Fibroblast of villous mesenchyme (primary cell): Measurements from ENCODE around the gene HOXA4. TPM values are rescaled to one million over a fixed set of nuclear protein-coding genes. Genes with fewer than 3 reads are reported as not detected.

Experiments used
- DNase-seq: peaks from one replicate; pipeline ENCODE4 v3.0.0-alpha.2; 2010; ENCODE audit warnings: low read depth
- H3K4me3 ChIP-seq: 2 replicates; pipeline ENCODE4 v1.5.1; 2011; ENCODE audit warnings: low read depth, mild to moderate bottlenecking, low read length
- small RNA-seq: library from RNA; depleted of rRNA; stranded (forward); fragments of <200 nt; gene quantifications from one replicate; pipeline ENCODE3, GENCODE V24; 2012
- total RNA-seq: library from RNA; depleted of rRNA; stranded (reverse); fragments of >200 nt; gene quantifications from 2 replicates; pipeline ENCODE4 v1.2.3, GENCODE V29; 2012
- TF ChIP-seq, protein P1 (sequence below): IDR thresholded peaks from 2 replicates; pipeline ENCODE4 v1.5.1; 2012; ENCODE audit warnings: low read depth, mild to moderate bottlenecking, low read length; ENCODE audit not compliant: insufficient read depth

HOXA4 gene
- total RNA-seq, 1 donor = 1.3 TPM

DNA sequence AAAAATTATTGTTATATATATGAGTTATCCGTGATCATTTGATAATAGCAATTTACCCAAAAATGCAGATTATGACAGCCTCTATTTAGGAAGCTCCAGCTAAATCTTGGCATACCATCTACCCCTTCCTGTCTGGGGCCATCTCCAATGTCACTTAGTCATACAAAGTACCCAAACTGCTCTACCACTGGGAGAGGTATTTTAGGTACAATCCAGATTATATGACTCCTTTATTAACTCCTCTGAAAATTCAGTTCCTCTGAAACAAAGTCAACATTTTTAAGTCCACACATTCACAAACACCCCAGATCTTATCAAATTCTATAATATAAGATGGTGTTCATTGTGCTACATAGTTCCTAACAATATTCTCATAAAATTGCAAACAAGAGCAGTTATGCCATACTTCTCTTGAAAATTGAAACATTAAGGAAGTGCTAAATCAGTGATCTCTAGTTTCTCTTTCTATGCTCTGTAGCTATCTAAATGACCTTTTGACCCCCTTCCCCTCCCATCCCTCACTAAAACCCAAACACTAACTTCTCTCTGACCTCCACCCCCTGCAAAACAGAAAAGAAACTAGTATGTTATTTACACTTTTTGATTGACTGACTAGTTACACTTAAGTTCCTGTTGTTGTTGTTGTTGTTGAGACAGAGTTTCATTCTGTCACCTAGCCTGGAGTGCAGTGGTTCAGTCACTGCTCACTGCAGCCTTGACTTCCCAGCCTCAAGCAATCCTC is 51.2 kb downstream of the HOXA4 start:
- no peak overlapping the region for H3K4me3 ChIP-seq
- TF ChIP-seq, protein P1, sequence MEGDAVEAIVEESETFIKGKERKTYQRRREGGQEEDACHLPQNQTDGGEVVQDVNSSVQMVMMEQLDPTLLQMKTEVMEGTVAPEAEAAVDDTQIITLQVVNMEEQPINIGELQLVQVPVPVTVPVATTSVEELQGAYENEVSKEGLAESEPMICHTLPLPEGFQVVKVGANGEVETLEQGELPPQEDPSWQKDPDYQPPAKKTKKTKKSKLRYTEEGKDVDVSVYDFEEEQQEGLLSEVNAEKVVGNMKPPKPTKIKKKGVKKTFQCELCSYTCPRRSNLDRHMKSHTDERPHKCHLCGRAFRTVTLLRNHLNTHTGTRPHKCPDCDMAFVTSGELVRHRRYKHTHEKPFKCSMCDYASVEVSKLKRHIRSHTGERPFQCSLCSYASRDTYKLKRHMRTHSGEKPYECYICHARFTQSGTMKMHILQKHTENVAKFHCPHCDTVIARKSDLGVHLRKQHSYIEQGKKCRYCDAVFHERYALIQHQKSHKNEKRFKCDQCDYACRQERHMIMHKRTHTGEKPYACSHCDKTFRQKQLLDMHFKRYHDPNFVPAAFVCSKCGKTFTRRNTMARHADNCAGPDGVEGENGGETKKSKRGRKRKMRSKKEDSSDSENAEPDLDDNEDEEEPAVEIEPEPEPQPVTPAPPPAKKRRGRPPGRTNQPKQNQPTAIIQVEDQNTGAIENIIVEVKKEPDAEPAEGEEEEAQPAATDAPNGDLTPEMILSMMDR = no peak
- DNase-seq = no peak

DNA sequence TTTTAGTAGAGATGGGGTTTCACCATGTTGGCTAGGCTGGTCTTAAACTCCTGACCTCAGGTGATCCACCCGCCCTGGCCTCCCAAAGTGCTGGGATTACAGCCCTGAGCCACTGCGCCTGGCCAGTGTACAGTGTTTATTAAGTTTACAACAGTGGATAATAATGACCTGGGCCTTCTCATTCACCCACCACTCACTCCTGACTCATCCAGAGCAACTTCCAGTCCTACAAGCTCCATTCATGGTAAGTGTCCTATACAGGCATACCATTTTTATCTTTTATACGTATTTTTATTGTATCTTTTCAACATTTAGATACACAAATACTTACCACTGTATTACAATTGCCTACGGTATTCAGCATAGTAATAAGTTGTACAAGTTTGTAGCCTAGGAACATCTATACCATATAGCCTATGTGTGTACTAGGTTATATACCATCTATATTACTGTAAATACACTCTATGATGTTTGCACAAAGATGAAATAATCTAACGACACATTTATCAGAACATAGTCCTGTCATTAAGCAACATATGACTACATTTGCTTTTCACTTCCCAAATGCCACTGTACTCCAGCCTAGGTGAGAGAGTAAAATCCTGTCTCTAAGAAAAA is 51.8 kb downstream of the HOXA4 start:
- no peak for DNase-seq
- TF ChIP-seq, protein P1 = no peak
- no peak overlapping the region for H3K4me3 ChIP-seq

Small RNAs within 50 kb of the gene (small RNA-seq; reads per million reads assigned to genes)
- gene AC004080.5 (not detected), gene RF01977 (not detected)

Other genes with a start within 250 kb of the HOXA4 start
- 0.32 and 0.43 TPM in 2 replicates for gene HOXA1, start 34.8 kb downstream of the HOXA4 start, total RNA-seq
- gene HOXA2, start 28.1 kb downstream of the HOXA4 start, total RNA-seq = 0.64 and 0.86 TPM in 2 replicates
- 7.4 and 10.8 TPM in 2 replicates for gene HOXA5, start 12.9 kb upstream of the HOXA4 start, total RNA-seq
- 10.6 and 11.2 TPM in 2 replicates for gene HOXA6, start 17.0 kb upstream of the HOXA4 start, total RNA-seq
- 9.3 and 11.7 TPM in 2 replicates for gene HOXA3, start 21.8 kb upstream of the HOXA4 start, total RNA-seq
- gene HOXA7, start 25.9 kb upstream of the HOXA4 start, total RNA-seq = 2.2 and 2.3 TPM in 2 replicates
- 17.1 and 20.3 TPM in 2 replicates for gene HOXA9, start 34.8 kb upstream of the HOXA4 start, total RNA-seq
- gene HOXA10, start 43.6 kb upstream of the HOXA4 start, total RNA-seq = 39.0 and 47.1 TPM in 2 replicates
- gene HOXA11, start 54.5 kb upstream of the HOXA4 start, total RNA-seq = 41.9 and 47.1 TPM in 2 replicates
- gene HOXA13, start 69.3 kb upstream of the HOXA4 start, total RNA-seq = 1.3 and 2.6 TPM in 2 replicates
- not detected in 2 replicates for gene EVX1, start 112.0 kb upstream of the HOXA4 start, total RNA-seq